Measurements from ENCODE around the gene GRIA3.
A peak's percentile ranks its signal among the peaks of the same experiment; 100 is the strongest.
"Not testable (repeated sequence)": the region's sequence is repeated elsewhere in the genome, so short reads cannot be mapped to it uniquely, and the experiment has no call there.

GRIA3 gene

GRCh38 chrX:123350226-123350625 lies 166.1 kb downstream of the GRIA3 start:
- no peak for DNase-seq (ENCODE audit: low read depth)

- no peak for DNase-seq (ENCODE audit: low read depth)
Observed at GRCh38 chrX:123357941-123358340, 173.9 kb downstream of the GRIA3 start.

GRCh38 chrX:123358457-123358856 lies 174.4 kb downstream of the GRIA3 start:
- DNase-seq (ENCODE audit: low read depth) = no peak

- no peak for DNase-seq (ENCODE audit: low read depth)
Observed at GRCh38 chrX:123361371-123361770, 177.3 kb downstream of the GRIA3 start.

GRCh38 chrX:123386196-123386595 lies 202.1 kb downstream of the GRIA3 start:
- DNase-seq (ENCODE audit: low read depth) = not testable (repeated sequence)

- no peak for DNase-seq (ENCODE audit: low read depth)
Observed at GRCh38 chrX:123392921-123393320, 208.8 kb downstream of the GRIA3 start.

GRCh38 chrX:123399709-123400108 lies 215.6 kb downstream of the GRIA3 start:
- DNase-seq (ENCODE audit: low read depth) = no peak

- DNase-seq (ENCODE audit: low read depth) = no peak
Observed at GRCh38 chrX:123405231-123405630, 221.2 kb downstream of the GRIA3 start.

- DNase-seq (ENCODE audit: low read depth) = no peak
Observed at GRCh38 chrX:123408821-123409737, 225.0 kb downstream of the GRIA3 start.

GRCh38 chrX:123422875-123423274 lies 238.8 kb downstream of the GRIA3 start:
- no peak for DNase-seq (ENCODE audit: low read depth)

GRCh38 chrX:123424546-123424945 lies 240.5 kb downstream of the GRIA3 start:
- DNase-seq (ENCODE audit: low read depth) = peak; percentile 30

- DNase-seq (ENCODE audit: low read depth) = no peak
Observed at GRCh38 chrX:123425471-123425870, 241.4 kb downstream of the GRIA3 start.

- no peak for DNase-seq (ENCODE audit: low read depth)
Observed at GRCh38 chrX:123425904-123426303, 241.8 kb downstream of the GRIA3 start.

GRCh38 chrX:123432361-123433150 lies 248.5 kb downstream of the GRIA3 start:
- DNase-seq (ENCODE audit: low read depth) = no peak

GRCh38 chrX:123436512-123437136 lies 252.5 kb downstream of the GRIA3 start:
- no peak for DNase-seq (ENCODE audit: low read depth)

GRCh38 chrX:123439926-123440325 lies 255.8 kb downstream of the GRIA3 start:
- DNase-seq (ENCODE audit: low read depth) = not testable (repeated sequence)

- no peak for DNase-seq (ENCODE audit: low read depth)
Observed at GRCh38 chrX:123442764-123443163, 258.7 kb downstream of the GRIA3 start.

- DNase-seq (ENCODE audit: low read depth) = no peak
Observed at GRCh38 chrX:123447506-123447905, 263.4 kb downstream of the GRIA3 start.

- DNase-seq (ENCODE audit: low read depth) = no peak
Observed at GRCh38 chrX:123449335-123449734, 265.3 kb downstream of the GRIA3 start.

GRCh38 chrX:123450222-123450621 lies 266.1 kb downstream of the GRIA3 start:
- DNase-seq (ENCODE audit: low read depth) = no peak

- DNase-seq (ENCODE audit: low read depth) = no peak
Observed at GRCh38 chrX:123454712-123455431, 270.8 kb downstream of the GRIA3 start.

- DNase-seq (ENCODE audit: low read depth) = no peak
Observed at GRCh38 chrX:123455693-123456092, 271.6 kb downstream of the GRIA3 start.

Data from HS-5 (cell line).